Thoracic aorta (tissue), 2 donors: ENCODE data around the gene LRRFIP2. TPM values are rescaled to one million over a fixed set of nuclear protein-coding genes. Genes with fewer than 3 reads are reported as not detected.

Experiments used
- ATAC-seq: fragments of 150-250 bp; one replicate; pipeline ENCODE4 v1.8.0; 2017; ENCODE audit warnings: low read depth; ENCODE audit not compliant: insufficient number of reproducible peaks, low FRiP score
- DNase-seq: peaks from one replicate; pipeline ENCODE4 v3.0.0-alpha.2; 2020; ENCODE audit warnings: low spot score
- H3K27ac ChIP-seq, 2 donors: fragments of 200-600 bp; sonication (generic); 1 replicate in 1 of 2; 2 replicates in 1 of 2; pipeline ENCODE4 v1.5.1; 2016; ENCODE audit warnings: mild to moderate bottlenecking in 2 of 2, moderate library complexity in 2 of 2
- H3K27me3 ChIP-seq: fragments of 200-600 bp; sonication (generic); replicated peaks from 2 replicates; pipeline ENCODE4 v1.6.0; 2016; ENCODE audit warnings: mild to moderate bottlenecking; ENCODE audit not compliant: insufficient read depth
- H3K36me3 ChIP-seq: fragments of 200-600 bp; sonication (generic); one replicate; pipeline ENCODE4 v1.5.1; 2016
- H3K4me1 ChIP-seq, 2 donors: fragments of 200-600 bp; sonication (generic); 1 replicate in 1 of 2; 2 replicates in 1 of 2; pipeline versions ENCODE4 v1.5.1 to v1.6.0; 2016; ENCODE audit warnings: low read depth in 2 of 2, mild to moderate bottlenecking in 1 of 2; ENCODE audit not compliant: control insufficient read depth in 1 of 2
- H3K4me3 ChIP-seq: fragments of 200-600 bp; sonication (generic); 2 replicates; pipeline ENCODE4 v1.5.1; 2016; ENCODE audit warnings: mild to moderate bottlenecking
- H3K9me3 ChIP-seq: fragments of 200-600 bp; sonication (generic); 2 replicates; pipeline ENCODE4 v1.5.1; 2016
- total RNA-seq, 2 donors: library from RNA; depleted of rRNA; stranded (reverse); fragments of >200 nt; gene quantifications; one replicate each; pipeline versions ENCODE4 v1.1.0 to v1.2.3, GENCODE V29; 2016
- TF ChIP-seq, protein P1 (sequence below): fragments of 200-600 bp; sonication (generic); IDR thresholded peaks from one replicate; pipeline ENCODE4 v1.5.1; 2019; ENCODE audit warnings: antibody characterized with exemption

LRRFIP2 gene
- total RNA-seq, 2 donors from 2014 or later, result 98.8 to 123 TPM

DNA sequence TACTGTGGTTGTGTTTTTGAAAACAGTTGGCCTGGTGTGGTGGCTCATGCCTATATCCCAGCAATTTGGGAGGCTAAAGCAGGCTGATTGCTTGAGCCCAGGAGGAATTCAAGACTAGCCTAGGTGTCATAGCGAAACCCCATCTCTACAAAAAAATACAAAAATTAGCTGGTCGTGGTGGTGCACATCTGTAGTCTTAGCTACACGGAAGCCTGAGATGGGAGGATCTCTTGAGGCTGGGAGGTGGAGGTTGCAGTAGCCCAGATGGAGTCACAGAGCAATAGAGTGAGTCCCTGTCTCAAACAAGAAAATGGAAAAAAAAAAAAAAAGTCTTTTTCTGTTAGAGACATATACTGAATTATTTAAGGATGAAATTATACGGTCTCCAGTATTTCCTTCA, 14.7 kb upstream of the LRRFIP2 start:
- DNase-seq, result no peak
- no peaks in the 10 kb centered on the region for H3K36me3 ChIP-seq
- TF ChIP-seq, protein P1, sequence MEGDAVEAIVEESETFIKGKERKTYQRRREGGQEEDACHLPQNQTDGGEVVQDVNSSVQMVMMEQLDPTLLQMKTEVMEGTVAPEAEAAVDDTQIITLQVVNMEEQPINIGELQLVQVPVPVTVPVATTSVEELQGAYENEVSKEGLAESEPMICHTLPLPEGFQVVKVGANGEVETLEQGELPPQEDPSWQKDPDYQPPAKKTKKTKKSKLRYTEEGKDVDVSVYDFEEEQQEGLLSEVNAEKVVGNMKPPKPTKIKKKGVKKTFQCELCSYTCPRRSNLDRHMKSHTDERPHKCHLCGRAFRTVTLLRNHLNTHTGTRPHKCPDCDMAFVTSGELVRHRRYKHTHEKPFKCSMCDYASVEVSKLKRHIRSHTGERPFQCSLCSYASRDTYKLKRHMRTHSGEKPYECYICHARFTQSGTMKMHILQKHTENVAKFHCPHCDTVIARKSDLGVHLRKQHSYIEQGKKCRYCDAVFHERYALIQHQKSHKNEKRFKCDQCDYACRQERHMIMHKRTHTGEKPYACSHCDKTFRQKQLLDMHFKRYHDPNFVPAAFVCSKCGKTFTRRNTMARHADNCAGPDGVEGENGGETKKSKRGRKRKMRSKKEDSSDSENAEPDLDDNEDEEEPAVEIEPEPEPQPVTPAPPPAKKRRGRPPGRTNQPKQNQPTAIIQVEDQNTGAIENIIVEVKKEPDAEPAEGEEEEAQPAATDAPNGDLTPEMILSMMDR, result no peak
- no peak overlapping the region for H3K27ac ChIP-seq
- no peaks in the 10 kb centered on the region for H3K27me3 ChIP-seq
- H3K4me1 ChIP-seq, result peaks cover 4 to 14% of the 10 kb centered on the region in 2 donors
- H3K9me3 ChIP-seq, result no peaks in the 10 kb centered on the region
- no peak for ATAC-seq
- H3K4me3 ChIP-seq, result no peak overlapping the region

DNA sequence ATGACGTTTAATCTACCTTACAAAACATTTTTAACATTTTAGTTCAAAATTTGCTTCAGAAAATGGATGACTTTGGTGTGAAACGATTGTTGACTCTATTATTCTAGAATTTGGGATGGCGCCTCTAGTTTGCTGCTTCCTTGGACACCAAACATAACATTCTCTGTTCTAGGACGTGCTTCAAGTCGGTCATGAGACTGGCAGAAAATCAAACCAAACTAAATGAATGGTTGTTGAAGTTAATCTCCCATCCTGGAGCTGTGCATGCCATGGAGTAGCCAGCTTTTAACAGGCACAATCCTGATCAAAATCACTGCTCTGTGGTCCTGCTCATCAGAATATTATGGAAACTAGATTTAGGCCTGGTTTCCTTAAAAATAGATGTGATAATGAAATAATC, 9.6 kb upstream of the LRRFIP2 start:
- Histone ChIP-seq H3K27ac (peak overlapping the region; percentile 73 to 83), H3K4me3 (peak overlapping the region; percentile 51), H3K4me1 (peaks cover 13 to 48% of the 10 kb centered on the region in 2 donors), H3K9me3 (no peaks in the 10 kb centered on the region), H3K36me3 (no peaks in the 10 kb centered on the region), H3K27me3 (no peaks in the 10 kb centered on the region)
- DNase-seq, result no peak
- TF ChIP-seq, protein P1, result no peak
- ATAC-seq, result no peak

DNA sequence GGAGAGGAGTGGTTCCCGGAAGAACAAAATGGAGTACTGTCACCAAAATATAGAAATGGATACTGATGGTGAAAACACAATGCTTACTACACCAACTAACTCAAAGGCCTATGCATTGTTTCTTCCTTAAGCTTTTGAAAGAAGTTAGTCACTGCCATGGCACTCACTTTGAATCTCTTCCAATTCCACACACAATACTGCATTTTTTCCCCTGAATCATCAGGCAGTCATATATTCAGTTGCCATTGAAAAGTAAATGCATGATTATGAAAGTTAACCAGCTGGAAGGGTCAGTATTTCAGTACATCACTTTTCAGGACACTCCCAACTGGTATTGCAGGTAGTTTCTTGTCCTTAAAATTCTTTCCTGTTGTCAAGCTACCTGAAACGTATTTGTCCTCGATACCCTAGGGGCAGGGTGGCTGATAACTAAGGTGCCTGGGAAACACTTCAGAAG, 9.0 kb upstream of the LRRFIP2 start:
- Histone ChIP-seq H3K4me1 (peaks cover 13 to 51% of the 10 kb centered on the region in 2 donors), H3K27me3 (no peaks in the 10 kb centered on the region), H3K4me3 (peak overlapping the region; percentile 51)

DNA sequence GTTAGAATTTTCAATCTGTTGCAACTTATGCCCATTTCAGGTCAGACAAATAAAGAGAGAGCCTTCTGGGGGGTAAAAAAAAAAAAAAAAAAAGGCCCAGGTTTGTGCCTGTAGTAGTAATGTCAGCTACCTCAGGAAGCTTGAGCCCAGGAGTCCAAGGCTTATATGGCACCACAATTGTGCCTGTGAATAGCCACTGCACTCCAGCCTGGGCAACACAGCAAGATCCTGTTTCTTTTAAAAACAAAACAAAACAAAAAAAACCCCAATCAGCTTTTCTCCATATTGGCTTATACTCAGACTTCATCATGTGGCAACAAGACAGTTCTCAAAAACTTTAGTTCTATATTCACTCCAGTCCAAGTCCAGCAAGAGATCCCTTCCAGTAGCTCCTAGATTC, 8.4 kb upstream of the LRRFIP2 start:
- no peaks in the 10 kb centered on the region for H3K9me3 ChIP-seq
- ATAC-seq, result no peak
- H3K4me3 ChIP-seq, result no peak overlapping the region
- H3K27me3 ChIP-seq, result no peaks in the 10 kb centered on the region
- TF ChIP-seq, protein P1, result no peak
- peaks cover 17 to 57% of the 10 kb centered on the region in 2 donors for H3K4me1 ChIP-seq
- H3K27ac ChIP-seq, result peak overlapping the region; percentile 73 to 83
- no peak for DNase-seq
- H3K36me3 ChIP-seq, result no peaks in the 10 kb centered on the region

More for the DNA sequence above, 9.0 kb upstream of the LRRFIP2 start:
- no peak for DNase-seq
- Histone ChIP-seq H3K36me3 (no peaks in the 10 kb centered on the region), H3K9me3 (no peaks in the 10 kb centered on the region), H3K27ac (peak overlapping the region; percentile 73 to 83)
- ATAC-seq, result peak; percentile 86
- TF ChIP-seq, protein P1, result no peak

DNA sequence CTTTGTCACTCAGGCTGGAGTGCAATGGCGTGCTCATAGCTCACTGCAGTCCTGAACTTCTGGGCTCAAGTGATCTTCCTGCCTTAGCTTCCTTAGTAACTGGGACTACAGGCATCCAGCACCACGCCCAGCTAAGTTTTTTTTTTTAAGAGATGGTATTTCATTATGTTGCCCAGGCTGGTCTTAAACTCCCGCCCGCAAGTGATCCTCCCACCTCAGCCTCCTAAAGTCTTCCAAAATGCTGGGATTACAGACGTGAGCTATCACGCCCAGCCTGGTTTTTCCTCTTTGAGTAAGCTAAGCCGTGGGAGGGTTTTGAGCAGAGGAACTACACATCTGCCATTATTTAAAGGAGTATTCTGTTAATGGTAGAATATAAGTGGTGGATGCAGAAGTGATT, 7.4 kb upstream of the LRRFIP2 start:
- ATAC-seq, result no peak

More for the DNA sequence above, 7.4 kb upstream of the LRRFIP2 start:
- TF ChIP-seq, protein P1, result no peak
- no peak for DNase-seq
- H3K27ac ChIP-seq, result peak overlapping the region; percentile 18 to 83
- H3K4me1 ChIP-seq, result peaks cover 21 to 65% of the 10 kb centered on the region in 2 donors
- no peaks in the 10 kb centered on the region for H3K27me3 ChIP-seq
- H3K36me3 ChIP-seq, result no peaks in the 10 kb centered on the region
- H3K4me3 ChIP-seq, result no peak overlapping the region
- no peaks in the 10 kb centered on the region for H3K9me3 ChIP-seq
